ENCODE measurements around the gene NEGR1. TPM values are rescaled to one million over a fixed set of nuclear protein-coding genes. Genes with fewer than 3 reads are reported as not detected.

Gene NEGR1
- total RNA-seq, 1 donor from 2014 or later = 2.4 TPM

DNA sequence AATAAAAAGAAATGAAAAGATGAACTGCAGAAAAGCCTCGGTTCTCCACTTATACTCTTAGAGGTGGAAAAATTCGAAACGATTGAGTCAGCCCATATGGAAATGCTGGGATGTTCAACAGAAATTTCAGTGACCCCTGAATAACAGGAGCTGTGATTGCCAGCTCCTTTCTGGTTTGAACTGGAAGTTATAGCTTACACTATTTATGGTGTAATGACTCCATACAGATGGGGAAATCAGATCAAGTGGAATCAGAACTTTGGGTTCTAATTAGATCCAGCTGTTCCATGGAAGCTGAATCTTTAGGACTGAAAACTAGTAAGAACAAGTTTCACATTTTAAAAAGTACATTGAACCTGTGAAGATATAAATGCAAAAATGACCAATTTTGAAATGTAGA, 632.2 kb downstream of the NEGR1 start:
- TF ChIP-seq, protein P1, sequence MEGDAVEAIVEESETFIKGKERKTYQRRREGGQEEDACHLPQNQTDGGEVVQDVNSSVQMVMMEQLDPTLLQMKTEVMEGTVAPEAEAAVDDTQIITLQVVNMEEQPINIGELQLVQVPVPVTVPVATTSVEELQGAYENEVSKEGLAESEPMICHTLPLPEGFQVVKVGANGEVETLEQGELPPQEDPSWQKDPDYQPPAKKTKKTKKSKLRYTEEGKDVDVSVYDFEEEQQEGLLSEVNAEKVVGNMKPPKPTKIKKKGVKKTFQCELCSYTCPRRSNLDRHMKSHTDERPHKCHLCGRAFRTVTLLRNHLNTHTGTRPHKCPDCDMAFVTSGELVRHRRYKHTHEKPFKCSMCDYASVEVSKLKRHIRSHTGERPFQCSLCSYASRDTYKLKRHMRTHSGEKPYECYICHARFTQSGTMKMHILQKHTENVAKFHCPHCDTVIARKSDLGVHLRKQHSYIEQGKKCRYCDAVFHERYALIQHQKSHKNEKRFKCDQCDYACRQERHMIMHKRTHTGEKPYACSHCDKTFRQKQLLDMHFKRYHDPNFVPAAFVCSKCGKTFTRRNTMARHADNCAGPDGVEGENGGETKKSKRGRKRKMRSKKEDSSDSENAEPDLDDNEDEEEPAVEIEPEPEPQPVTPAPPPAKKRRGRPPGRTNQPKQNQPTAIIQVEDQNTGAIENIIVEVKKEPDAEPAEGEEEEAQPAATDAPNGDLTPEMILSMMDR (IDR thresholded peaks at IDR 0.05; ENCODE audit: unreplicated experiment) = no peak
- no peak for DNase-seq (ENCODE audit: low spot score in 2 of 2, unreplicated experiment in 2 of 2)
- Mint-ChIP-seq H3K36me3 (no peaks in the 10 kb centered on the region), H3K9me3 (no peaks in the 10 kb centered on the region), H3K27ac (no peak overlapping the region), H3K27me3 (ENCODE audit: low read depth) (no peaks in the 10 kb centered on the region), H3K4me3 (no peak overlapping the region), H3K4me1 (no peaks in the 10 kb centered on the region)

- no peak overlapping the region for H3K4me3 Mint-ChIP-seq
- no peaks in the 10 kb centered on the region for H3K36me3 Mint-ChIP-seq
- no peak for DNase-seq (ENCODE audit: low spot score in 2 of 2, unreplicated experiment in 2 of 2)
- H3K27ac Mint-ChIP-seq = no peak overlapping the region
- H3K4me1 Mint-ChIP-seq = no peaks in the 10 kb centered on the region
- H3K9me3 Mint-ChIP-seq = no peaks in the 10 kb centered on the region
- H3K27me3 Mint-ChIP-seq (ENCODE audit: low read depth) = no peaks in the 10 kb centered on the region
- TF ChIP-seq, protein P1 (IDR thresholded peaks at IDR 0.05; ENCODE audit: unreplicated experiment) = no peak
Observed at GRCh38 chr1:71649608-71650007, 632.7 kb downstream of the NEGR1 start.

DNA sequence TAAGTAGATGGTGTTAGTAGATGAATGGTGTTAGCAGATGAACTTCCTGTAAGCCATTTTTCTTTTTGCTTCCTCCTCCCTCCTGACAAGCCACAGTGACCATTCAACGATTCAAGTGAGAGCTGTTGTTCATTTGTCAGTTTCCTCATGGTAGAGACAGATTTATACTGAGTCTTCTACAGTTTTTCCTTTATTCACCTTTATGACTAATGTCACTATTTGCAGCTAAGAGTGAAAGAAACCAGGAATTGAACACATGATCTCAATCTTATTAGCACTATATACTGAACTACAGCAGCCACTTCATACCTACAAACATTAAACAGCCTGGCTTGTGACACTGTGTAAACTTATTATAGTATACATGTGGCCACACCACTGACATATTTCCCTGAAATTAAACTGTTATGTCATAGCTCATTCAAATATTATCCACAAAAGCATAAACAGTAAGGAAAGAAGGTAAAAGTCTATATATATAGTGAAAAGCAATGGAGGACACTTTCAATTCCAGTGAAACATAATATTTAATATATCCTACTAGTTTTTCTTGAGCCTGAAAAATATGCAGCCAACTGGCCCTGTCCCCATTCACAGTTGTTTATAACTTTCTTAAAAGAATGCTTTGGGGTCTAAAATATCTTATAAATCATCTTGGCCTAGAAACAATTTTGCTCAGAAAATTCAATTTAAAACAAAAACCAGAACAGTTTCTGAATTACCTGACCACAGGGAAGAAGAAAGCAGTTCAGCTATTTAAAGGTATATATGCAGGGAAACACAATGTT, 634.6 kb downstream of the NEGR1 start:
- no peaks in the 10 kb centered on the region for H3K36me3 Mint-ChIP-seq
- H3K27me3 Mint-ChIP-seq (ENCODE audit: low read depth) = no peaks in the 10 kb centered on the region
- TF ChIP-seq, protein P1 (IDR thresholded peaks at IDR 0.05; ENCODE audit: unreplicated experiment) = no peak
- no peaks in the 10 kb centered on the region for H3K4me1 Mint-ChIP-seq
- no peak for DNase-seq (ENCODE audit: low spot score in 2 of 2, unreplicated experiment in 2 of 2)
- H3K9me3 Mint-ChIP-seq = no peaks in the 10 kb centered on the region
- no peak overlapping the region for H3K27ac Mint-ChIP-seq
- H3K4me3 Mint-ChIP-seq = no peak overlapping the region

GRCh38 chr1:71645015-71645414, 637.3 kb downstream of the NEGR1 start:
- H3K4me3 Mint-ChIP-seq = no peak overlapping the region
- H3K27me3 Mint-ChIP-seq (ENCODE audit: low read depth) = no peaks in the 10 kb centered on the region
- H3K36me3 Mint-ChIP-seq = no peaks in the 10 kb centered on the region
- TF ChIP-seq, protein P1 (IDR thresholded peaks at IDR 0.05; ENCODE audit: unreplicated experiment) = no peak
- no peaks in the 10 kb centered on the region for H3K9me3 Mint-ChIP-seq
- H3K27ac Mint-ChIP-seq = no peak overlapping the region
- DNase-seq (ENCODE audit: low spot score in 2 of 2, unreplicated experiment in 2 of 2) = no peak
- H3K4me1 Mint-ChIP-seq = no peaks in the 10 kb centered on the region

DNA sequence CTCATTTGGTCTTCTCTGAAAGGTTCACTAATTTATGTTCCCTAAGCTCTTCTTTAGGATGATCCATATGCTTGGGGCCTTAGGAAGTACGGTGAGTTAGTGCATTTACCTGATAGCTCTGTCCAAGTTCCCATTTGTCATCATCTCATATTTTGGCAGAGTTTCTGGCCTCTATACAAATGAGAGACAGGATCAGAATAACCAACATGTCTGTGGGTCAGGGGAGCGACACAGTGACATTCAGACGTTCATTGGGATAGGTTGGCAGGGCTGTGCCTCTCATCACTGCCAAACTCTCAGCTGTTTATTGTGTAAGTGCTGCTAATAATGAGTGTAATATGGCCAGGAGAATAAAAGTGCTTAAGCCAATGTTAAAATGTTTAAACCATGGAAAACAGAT, 640.4 kb downstream of the NEGR1 start:
- Mint-ChIP-seq H3K9me3 (no peaks in the 10 kb centered on the region), H3K4me3 (no peak overlapping the region), H3K27ac (no peak overlapping the region), H3K27me3 (ENCODE audit: low read depth) (no peaks in the 10 kb centered on the region), H3K36me3 (no peaks in the 10 kb centered on the region), H3K4me1 (no peaks in the 10 kb centered on the region)
- TF ChIP-seq, protein P1 (IDR thresholded peaks at IDR 0.05; ENCODE audit: unreplicated experiment) = no peak
- DNase-seq (ENCODE audit: low spot score in 2 of 2, unreplicated experiment in 2 of 2) = no peak
